ENCODE results near the gene ERC2.
"Not testable (repeated sequence)": the region's sequence is repeated elsewhere in the genome, so short reads cannot be mapped to it uniquely, and the experiment has no call there.

ERC2 gene

DNA sequence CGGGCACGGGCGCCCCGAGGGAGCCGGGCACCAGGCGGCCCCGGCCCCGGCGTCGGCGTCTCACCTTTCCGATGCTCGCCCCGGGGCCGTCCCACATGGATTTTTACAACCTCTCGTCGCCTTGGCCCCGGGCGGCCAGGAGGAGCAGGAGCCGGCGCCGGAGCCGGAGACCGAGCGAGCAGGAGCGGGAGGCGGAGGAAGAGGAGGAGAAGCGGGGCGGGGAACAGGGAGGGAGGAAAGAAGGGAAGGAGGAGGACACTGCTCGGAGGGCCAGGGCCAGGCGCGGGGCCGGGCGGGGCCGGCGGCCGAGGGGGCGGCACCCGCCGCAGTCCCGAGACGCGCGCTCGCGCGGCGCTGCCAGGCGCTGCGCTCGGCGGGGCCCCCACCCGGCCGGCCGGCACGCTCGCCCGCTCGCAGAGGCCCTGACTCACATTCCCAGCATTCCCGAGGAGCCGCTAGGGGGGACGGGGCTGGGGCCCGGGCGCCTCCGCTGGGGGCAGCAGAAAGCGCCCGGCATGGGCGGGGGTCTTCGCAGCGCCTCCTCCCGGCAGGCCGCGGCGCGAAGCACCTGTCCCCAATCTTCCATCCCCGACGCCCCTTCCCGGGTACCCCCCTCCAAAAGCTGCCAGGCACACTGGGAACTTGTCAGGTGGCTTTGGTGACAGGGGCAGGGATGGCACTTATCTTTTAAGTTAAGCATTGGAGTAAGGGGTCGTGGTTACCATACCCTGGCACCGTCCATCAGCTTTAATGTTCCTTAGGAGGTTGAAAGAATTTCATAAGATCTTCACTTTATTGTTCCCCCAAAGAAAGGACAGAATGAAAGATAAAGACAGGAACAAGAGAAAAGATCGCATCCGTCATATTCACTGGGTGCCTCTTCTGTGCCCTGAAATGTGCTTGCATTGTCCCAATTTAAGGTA, at the start of gene ERC2:
Gene ERC2, minus strand, starts transcription at position 284 of the 923 bp plus-strand sequence.
- no peak for DNase-seq (ENCODE audit: low read depth in 1 of 2, low spot score in 1 of 2)

DNA sequence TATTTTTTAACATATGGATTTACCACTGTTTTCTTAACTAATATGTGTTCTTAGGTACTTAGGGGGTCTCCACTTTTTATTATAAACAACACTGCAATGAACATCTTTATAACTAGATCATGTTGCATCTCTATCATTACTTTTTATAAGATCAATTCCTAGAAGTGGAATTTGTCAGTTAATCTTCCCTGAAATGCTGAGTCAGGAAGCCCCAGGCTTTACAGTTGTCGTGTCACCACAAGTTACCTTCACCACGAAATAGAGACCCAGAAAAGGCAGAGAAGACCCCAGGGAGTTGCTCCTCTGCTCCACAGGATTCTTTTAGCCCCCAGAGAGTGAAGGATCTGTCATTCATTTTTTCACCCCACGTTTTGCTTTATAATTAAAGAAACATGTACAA, 34.5 kb upstream of the ERC2 start:
- no peak for DNase-seq (ENCODE audit: low read depth in 1 of 2, low spot score in 1 of 2)

- DNase-seq (ENCODE audit: low read depth in 1 of 2, low spot score in 1 of 2), result not testable (repeated sequence)
Observed at GRCh38 chr3:56496376-56496775, 28.1 kb upstream of the ERC2 start.

- peak; percentile 34 to 38 for DNase-seq (ENCODE audit: low read depth in 1 of 2, low spot score in 1 of 2)
Observed at GRCh38 chr3:56494679-56495322, 26.5 kb upstream of the ERC2 start.

DNA sequence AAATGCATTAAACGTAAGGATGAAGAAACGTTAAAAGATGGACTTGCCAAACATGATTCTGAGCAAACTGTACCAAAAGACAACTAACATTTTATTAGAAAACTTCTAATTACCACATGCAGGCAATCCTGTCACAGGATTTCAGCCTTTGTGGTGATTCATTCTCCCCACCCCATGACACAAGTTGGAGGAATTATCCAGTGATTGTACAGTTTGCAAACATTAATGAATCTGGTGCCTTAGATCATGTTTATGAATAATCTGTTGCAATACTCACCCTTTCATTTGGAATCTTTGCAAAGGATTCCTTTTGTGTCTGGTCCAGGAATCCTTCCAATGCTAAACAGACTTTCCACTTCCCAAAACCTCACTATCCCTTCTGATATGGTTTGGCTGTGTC, 23.3 kb upstream of the ERC2 start:
- DNase-seq (ENCODE audit: low read depth in 1 of 2, low spot score in 1 of 2), result no peak

- no peak for DNase-seq (ENCODE audit: low read depth in 1 of 2, low spot score in 1 of 2)
Observed at GRCh38 chr3:56488812-56489600, 20.7 kb upstream of the ERC2 start.

GRCh38 chr3:56484525-56485032, 16.3 kb upstream of the ERC2 start:
- no peak for DNase-seq (ENCODE audit: low read depth in 1 of 2, low spot score in 1 of 2)

- DNase-seq (ENCODE audit: low read depth in 1 of 2, low spot score in 1 of 2), result no peak
Observed at GRCh38 chr3:56484122-56484521, 15.9 kb upstream of the ERC2 start.

GRCh38 chr3:56477646-56478045, 9.4 kb upstream of the ERC2 start:
- no peak for DNase-seq (ENCODE audit: low read depth in 1 of 2, low spot score in 1 of 2)

- no peak for DNase-seq (ENCODE audit: low read depth in 1 of 2, low spot score in 1 of 2)
Observed at GRCh38 chr3:56476771-56477170, 8.5 kb upstream of the ERC2 start.

GRCh38 chr3:56471771-56472170, 3.5 kb upstream of the ERC2 start:
- no peak for DNase-seq (ENCODE audit: low read depth in 1 of 2, low spot score in 1 of 2)

GRCh38 chr3:56469141-56469540, 874 bp upstream of the ERC2 start:
- DNase-seq (ENCODE audit: low read depth in 1 of 2, low spot score in 1 of 2), result no peak

- DNase-seq (ENCODE audit: low read depth in 1 of 2, low spot score in 1 of 2), result no peak
Observed at GRCh38 chr3:56467801-56468183, 475 bp downstream of the ERC2 start.

DNA sequence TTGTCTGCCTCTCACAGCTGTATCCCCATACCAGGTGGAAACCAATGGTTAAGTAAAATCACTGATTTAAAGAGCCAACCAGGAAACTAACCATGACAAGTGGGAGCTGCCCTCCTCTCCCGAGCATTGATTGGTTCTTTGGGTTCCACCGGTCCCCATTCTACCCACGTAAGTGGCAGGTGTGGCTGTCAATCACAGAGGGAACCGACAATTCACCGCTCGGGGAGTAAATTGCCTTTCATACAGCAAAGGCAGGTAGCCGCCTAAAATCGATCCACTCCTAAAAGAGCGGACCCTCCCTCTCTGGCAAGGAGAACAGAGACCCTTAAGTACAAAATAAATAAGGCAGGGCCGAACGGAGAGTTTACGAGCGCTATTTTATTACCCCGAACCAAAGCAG, 1.2 kb downstream of the ERC2 start:
- DNase-seq (ENCODE audit: low read depth in 1 of 2, low spot score in 1 of 2), result no peak

GRCh38 chr3:56459719-56460118, 8.5 kb downstream of the ERC2 start:
- no peak for DNase-seq (ENCODE audit: low read depth in 1 of 2, low spot score in 1 of 2)

- no peak for DNase-seq (ENCODE audit: low read depth in 1 of 2, low spot score in 1 of 2)
Observed at GRCh38 chr3:56459104-56459496, 9.2 kb downstream of the ERC2 start.

DNA sequence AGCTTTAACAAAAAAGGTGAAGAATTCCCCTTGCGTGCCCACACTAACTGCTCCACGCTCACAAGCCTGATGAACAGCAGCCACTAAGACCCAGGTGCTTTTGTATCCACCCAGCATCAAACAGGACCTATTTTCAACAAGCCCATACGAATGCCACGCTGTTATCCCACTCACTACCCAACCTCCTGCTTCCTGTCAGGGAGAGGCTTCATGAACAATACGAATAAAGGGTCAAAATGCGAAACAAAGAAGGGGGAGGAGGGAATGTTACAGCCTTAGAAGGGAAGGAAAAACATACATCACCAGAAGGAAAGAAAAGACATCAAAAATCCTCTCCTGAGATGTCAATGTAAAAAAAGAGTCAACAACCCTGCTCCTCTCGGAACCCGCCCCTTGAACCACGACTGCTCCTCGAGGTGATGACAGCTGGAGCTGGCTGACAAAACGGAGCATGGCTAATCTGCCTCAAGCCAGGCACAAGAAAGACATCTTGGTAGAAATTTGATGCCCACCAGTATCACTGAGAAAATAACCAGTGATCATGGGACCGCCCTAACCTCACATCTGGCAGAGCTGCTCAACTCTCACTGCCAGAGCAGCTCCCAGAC, 9.7 kb downstream of the ERC2 start:
- no peak for DNase-seq (ENCODE audit: low read depth in 1 of 2, low spot score in 1 of 2)

GRCh38 chr3:56456117-56456516, 12.2 kb downstream of the ERC2 start:
- DNase-seq (ENCODE audit: low read depth in 1 of 2, low spot score in 1 of 2), result no peak

- no peak for DNase-seq (ENCODE audit: low read depth in 1 of 2, low spot score in 1 of 2)
Observed at GRCh38 chr3:56453011-56453410, 15.3 kb downstream of the ERC2 start.

GRCh38 chr3:56452085-56452484, 16.2 kb downstream of the ERC2 start:
- no peak for DNase-seq (ENCODE audit: low read depth in 1 of 2, low spot score in 1 of 2)

DNA sequence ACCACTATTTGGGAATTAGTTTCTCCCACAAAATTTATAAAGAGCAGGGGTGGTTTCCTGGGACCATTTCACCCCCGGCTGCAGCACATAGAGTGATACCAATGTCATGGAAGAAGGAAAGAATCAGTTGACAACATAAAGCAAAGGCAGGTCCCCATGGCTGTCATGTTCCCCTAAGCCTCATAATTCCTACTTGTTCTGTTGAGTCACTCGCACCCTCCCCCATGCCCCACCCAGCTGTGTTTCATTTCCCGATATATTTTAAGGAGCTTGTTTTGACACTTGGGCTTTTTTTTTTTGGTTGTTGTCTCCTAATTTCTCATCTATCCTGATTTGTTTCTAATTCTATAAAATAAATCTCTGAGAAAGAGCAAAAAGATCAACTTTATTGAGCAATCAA, 24.9 kb downstream of the ERC2 start:
- no peak for DNase-seq (ENCODE audit: low read depth in 1 of 2, low spot score in 1 of 2)

Data from activated T-helper 1 cell treated with anti-CD3 and anti-CD28 coated beads, Interleukin-2, amount 50 U/mL, for 16 hours (primary cell).